IMR-90 (cell line): Measurements from ENCODE around the gene DMD. TPM values are rescaled to one million over a fixed set of nuclear protein-coding genes. Genes with fewer than 3 reads are reported as not detected.

Experiments used
- ATAC-seq: fragments of 200-7000 bp; cut with Tn5 transposase; 2 replicates; pipeline ENCODE4 v1.9.1; 2020; ENCODE audit warnings: low read depth, mild to moderate bottlenecking, moderate library complexity
- BruUV-seq: library from RNA; stranded (reverse); fragments of 400-500 nt; replicated peaks from 2 replicates; lab custom pipeline; 2021; lab: Mats Ljungman, UMichigan
- CTCF ChIA-PET: fragments of 300-600 bp; formaldehyde crosslinking; extraction: SDS; loops from one replicate; lab custom pipeline; 2021; ENCODE audit warnings: antibody characterized with exemption; lab: Yijun Ruan, JAX
- POLR2A ChIA-PET: fragments of 300-600 bp; sonication (Branson Sonifier 250); formaldehyde crosslinking; loops from one replicate; lab custom pipeline; 2022; ENCODE audit warnings: antibody characterized with exemption; ENCODE audit not compliant: unreplicated experiment; lab: Charles Lee
- DNase-seq: peaks from one replicate; pipeline ENCODE4 v3.0.0; 2013
- H2AFZ ChIP-seq: replicated peaks from 2 replicates; pipeline ENCODE3; 2013; ENCODE audit warnings: low read length, mild to moderate bottlenecking; ENCODE audit not compliant: poor library complexity
- H2AK5ac ChIP-seq: 2 replicates; pipeline ENCODE4 v1.6.1; 2013; ENCODE audit warnings: low read depth, low read length, inconsistent platforms
- H2AK9ac ChIP-seq: replicated peaks from 2 replicates; pipeline ENCODE3; 2013; ENCODE audit warnings: mild to moderate bottlenecking, low read depth, low read length, moderate library complexity; ENCODE audit not compliant: poor library complexity
- H2BK120ac ChIP-seq: 2 replicates; pipeline ENCODE4 v1.6.1; 2013; ENCODE audit warnings: low read depth, low read length, inconsistent platforms
- H2BK15ac ChIP-seq: 3 replicates; pipeline ENCODE4 v1.6.1; 2013; ENCODE audit warnings: low read depth, low read length, inconsistent platforms
- H2BK20ac ChIP-seq: 2 replicates; pipeline ENCODE4 v1.6.1; 2013; ENCODE audit warnings: low read depth, mild to moderate bottlenecking, inconsistent platforms, low read length, moderate library complexity
- H2BK5ac ChIP-seq: 2 replicates; pipeline ENCODE4 v1.6.1; 2013; ENCODE audit warnings: mild to moderate bottlenecking, low read depth, low read length, inconsistent platforms; ENCODE audit not compliant: poor library complexity, severe bottlenecking
- H3K14ac ChIP-seq: replicated peaks from 2 replicates; pipeline ENCODE4 v1.6.1; 2013; ENCODE audit warnings: low read depth, low read length, inconsistent platforms
- H3K18ac ChIP-seq: 2 replicates; pipeline ENCODE4 v1.6.1; 2013; ENCODE audit warnings: low read depth, low read length, control low read depth
- H3K23ac ChIP-seq: 2 replicates; pipeline ENCODE4 v1.6.1; 2013; ENCODE audit warnings: low read depth, low read length, inconsistent platforms
- H3K27ac ChIP-seq: 2 replicates; pipeline ENCODE4 v1.5.1; 2013; ENCODE audit warnings: mild to moderate bottlenecking, control low read depth, low read length; ENCODE audit not compliant: insufficient read depth
- H3K27me3 ChIP-seq: 2 replicates; pipeline ENCODE4 v1.6.1; 2013; ENCODE audit warnings: low read length; ENCODE audit not compliant: control insufficient read depth, insufficient read depth
- H3K36me3 ChIP-seq: 2 replicates; pipeline ENCODE4 v1.6.1; 2013; ENCODE audit warnings: low read length, mixed read lengths; ENCODE audit not compliant: control insufficient read depth, insufficient read depth
- H3K4ac ChIP-seq: 2 replicates; pipeline ENCODE4 v1.6.1; 2013; ENCODE audit warnings: low read depth, low read length, inconsistent platforms
- H3K4me1 ChIP-seq: 2 replicates; pipeline ENCODE4 v1.6.1; 2013; ENCODE audit warnings: low read length, mixed read lengths; ENCODE audit not compliant: control insufficient read depth, insufficient read depth
- H3K4me2 ChIP-seq: 2 replicates; pipeline ENCODE4 v1.6.1; 2013; ENCODE audit warnings: low read depth, mild to moderate bottlenecking, control low read depth, low read length, moderate library complexity
- H3K4me3 ChIP-seq: 2 replicates; pipeline ENCODE4 v1.5.1; 2013; ENCODE audit warnings: low read depth, mild to moderate bottlenecking, control low read depth, low read length, moderate library complexity; ENCODE audit not compliant: insufficient read depth
- H3K56ac ChIP-seq: 2 replicates; pipeline ENCODE4 v1.6.1; 2013; ENCODE audit warnings: low read length, inconsistent platforms; ENCODE audit not compliant: insufficient read depth; ENCODE audit errors: extremely low read depth
- H3K79me1 ChIP-seq, 2 experiments: 2 replicates each; pipeline ENCODE4 v1.6.1; 2013; ENCODE audit warnings: low read length in 2 of 2, inconsistent platforms in 1 of 2, low read depth in 1 of 2
- H3K9ac ChIP-seq: 2 replicates; pipeline ENCODE4 v1.6.1; 2013; ENCODE audit warnings: low read depth, low read length, control low read depth
- H3K9me1 ChIP-seq: 2 replicates; pipeline ENCODE4 v1.6.1; 2013; ENCODE audit warnings: low read length, inconsistent platforms; ENCODE audit not compliant: insufficient read depth
- H3K9me3 ChIP-seq: 2 replicates; pipeline ENCODE4 v1.6.1; 2013; ENCODE audit warnings: low read length; ENCODE audit not compliant: control insufficient read depth, insufficient read depth
- H4K20me1 ChIP-seq: 2 replicates; pipeline ENCODE4 v1.6.1; 2013; ENCODE audit warnings: low read length, inconsistent platforms; ENCODE audit not compliant: insufficient read depth
- H4K5ac ChIP-seq: 2 replicates; pipeline ENCODE4 v1.6.1; 2013; ENCODE audit warnings: mild to moderate bottlenecking, low read depth, low read length, control low read depth
- H4K8ac ChIP-seq, 2 experiments: 2 replicates each; pipeline ENCODE4 v1.6.1; 2013; ENCODE audit warnings: low read depth in 2 of 2, low read length in 2 of 2, control low read depth in 1 of 2, inconsistent platforms in 1 of 2
- H4K91ac ChIP-seq: 2 replicates; pipeline ENCODE4 v1.6.1; 2013; ENCODE audit warnings: low read depth, low read length, inconsistent platforms; ENCODE audit not compliant: insufficient read depth
- BHLHE40 ChIP-seq: fragments of 150-350 bp; IDR thresholded peaks from 2 replicates; pipeline ENCODE4 v1.6.1; 2016; ENCODE audit warnings: mild to moderate bottlenecking, low read depth, low read length
- CEBPB ChIP-seq: IDR thresholded peaks from 2 replicates; pipeline ENCODE4 v1.6.1; 2012; ENCODE audit warnings: low read depth, low read length, improper control_type of control experiment
- CHD1 ChIP-seq: IDR thresholded peaks from 2 replicates; pipeline ENCODE4 v1.6.1; 2012; ENCODE audit warnings: low read depth, low read length, improper control_type of control experiment
- FOS ChIP-seq: fragments of 150-350 bp; IDR thresholded peaks from 2 replicates; pipeline ENCODE4 v1.6.1; 2016; ENCODE audit warnings: low read depth, low read length
- MAFK ChIP-seq: IDR thresholded peaks from 2 replicates; pipeline ENCODE4 v1.6.1; 2012; ENCODE audit warnings: low read depth, low read length, improper control_type of control experiment
- MAZ ChIP-seq: IDR thresholded peaks from 2 replicates; pipeline ENCODE4 v1.6.1; 2012; ENCODE audit warnings: low read depth, mild to moderate bottlenecking, low read length, improper control_type of control experiment, moderate library complexity, borderline replicate concordance
- MXI1 ChIP-seq: IDR thresholded peaks from 2 replicates; pipeline ENCODE4 v1.6.1; 2012; ENCODE audit warnings: low read depth, mild to moderate bottlenecking, low read length, moderate library complexity, borderline replicate concordance
- NFE2L2 ChIP-seq: fragments of 150-350 bp; IDR thresholded peaks from 2 replicates; pipeline ENCODE4 v1.6.1; 2016; ENCODE audit warnings: low read depth, mild to moderate bottlenecking, low read length
- POLR2A ChIP-seq: IDR thresholded peaks from 2 replicates; pipeline ENCODE4 v1.6.1; 2012; ENCODE audit warnings: mild to moderate bottlenecking, low read depth, low read length
- RAD21 ChIP-seq: IDR thresholded peaks from 2 replicates; pipeline ENCODE4 v1.6.1; 2012; ENCODE audit warnings: low read length, improper control_type of control experiment
- RCOR1 ChIP-seq: IDR thresholded peaks from 2 replicates; pipeline ENCODE4 v1.6.1; 2012; ENCODE audit warnings: mild to moderate bottlenecking, low read length, improper control_type of control experiment; ENCODE audit not compliant: insufficient replicate concordance
- RFX5 ChIP-seq: IDR thresholded peaks from 2 replicates; pipeline ENCODE4 v1.8.0; 2012; ENCODE audit warnings: low read depth, mild to moderate bottlenecking, low read length, moderate library complexity
- SMC3 ChIP-seq: fragments of 150-350 bp; IDR thresholded peaks from 2 replicates; pipeline ENCODE4 v1.6.1; 2016; ENCODE audit warnings: low read depth, mild to moderate bottlenecking, antibody characterized with exemption, low read length, moderate library complexity
- whole genome bisulfite sequencing, 2 experiments: methylation state at CpG; one replicate each; pipeline versions ENCODE4 v1.1.5 to v1.1.7; 2013; ENCODE audit warnings: missing lambda C conversion rate in 2 of 2; ENCODE audit not compliant: insufficient read length in 1 of 2; ENCODE audit errors: extremely low coverage in 2 of 2; 5-methylcytosine and 5-hydroxymethylcytosine counted together
- dilution Hi-C: fragments of 300-500 bp; cut with HindIII; formaldehyde crosslinking; loops from one replicate; pipeline ENCODE4 v1.14.3; 2018; ENCODE audit warnings: low sequenced_read_pairs; ENCODE audit not compliant: unreplicated experiment
- in situ Hi-C: fragments of 300-500 bp; cut with MboI; formaldehyde crosslinking; loops from 3 replicates; pipeline ENCODE4 v1.14.3; 2019; ENCODE audit warnings: low sequenced_read_pairs, inconsistent platforms, mixed read lengths
- intact Hi-C: fragments of 100-400 bp; cut with micrococcal nuclease; formaldehyde crosslinking; loops from 2 replicates; pipeline ENCODE4 v1.10.0; 2022
- polyA plus RNA-seq, 3 experiments: library from polyadenylated mRNA; depleted of rRNA; stranded (reverse); fragments of >200 nt; gene quantifications; 2 replicates each; pipeline ENCODE4 v1.2.3, GENCODE V29; 2012; ENCODE audit warnings: low replicate concordance in 1 of 3
- total RNA-seq: library from RNA; depleted of rRNA; stranded (reverse); fragments of >200 nt; gene quantifications from 2 replicates; pipeline ENCODE4 v1.2.3, GENCODE V29; 2012
- TF ChIP-seq, protein P1 (sequence below): fragments of 150-350 bp; IDR thresholded peaks from 2 replicates; pipeline ENCODE4 v1.6.1; 2017; ENCODE audit warnings: mild to moderate bottlenecking, antibody characterized with exemption, low read length, low read depth
- TF ChIP-seq, protein P2 (sequence below): conservative IDR thresholded peaks from 2 replicates; pipeline ENCODE4 v1.5.1; 2012; ENCODE audit warnings: mild to moderate bottlenecking, low read depth, low read length, improper control_type of control experiment
- TF ChIP-seq, protein P3 (sequence below): fragments of 150-350 bp; IDR thresholded peaks from 2 replicates; pipeline ENCODE4 v1.6.1; 2016; ENCODE audit warnings: low read depth, mild to moderate bottlenecking, low read length, moderate library complexity, borderline replicate concordance

Gene DMD
- total and polyA plus RNA-seq, 2 of the 4 experiments (the other 2 are of a cell fraction), result 6.6 to 11.8 TPM

DNA sequence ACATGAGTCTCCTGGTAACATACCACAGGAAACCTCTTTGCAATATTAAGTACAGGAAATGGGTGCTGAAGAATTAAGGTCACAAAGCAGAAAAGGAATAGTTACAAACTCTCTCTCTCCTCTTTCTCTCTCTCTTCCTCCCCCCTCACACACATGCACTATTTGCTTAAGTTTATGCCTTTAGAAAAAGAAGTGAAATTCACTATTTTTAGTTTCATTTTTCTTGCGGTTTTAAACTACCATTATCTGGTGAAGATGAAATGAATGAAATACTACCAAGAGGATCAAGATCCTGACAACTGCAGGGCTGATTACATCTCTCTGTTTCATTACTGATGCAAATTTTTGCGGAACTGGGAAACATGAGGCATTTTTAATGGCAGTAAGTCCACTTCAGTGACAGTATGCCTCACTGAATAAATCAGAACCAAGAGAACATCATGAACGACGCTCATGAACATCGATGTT is 2075.2 kb downstream of the DMD start:
- H2AK9ac ChIP-seq, result no peak overlapping the region
- H3K9me3 ChIP-seq, result no peaks in the 10 kb centered on the region
- no TSS peak for BruUV-seq
- H4K8ac ChIP-seq, result no peak overlapping the region
- no CpG with 5 or more reads among the region's 5 CpGs for WGBS, 2 experiments
- DNase-seq, result no peak
- H3K27me3 ChIP-seq, result no peaks in the 10 kb centered on the region
- H2BK15ac ChIP-seq, result no peak overlapping the region
- POLR2A ChIA-PET, result no interaction called here
- H2BK20ac ChIP-seq, result no peak overlapping the region
- H3K4me3 ChIP-seq, result no peak overlapping the region
- H4K91ac ChIP-seq, result no peak overlapping the region
- no peak for ATAC-seq
- H3K4ac ChIP-seq, result no peak overlapping the region
- no peak overlapping the region for H2AK5ac ChIP-seq
- H3K36me3 ChIP-seq, result no peaks in the 10 kb centered on the region
- no peak overlapping the region for H3K27ac ChIP-seq
- no peak overlapping the region for H3K23ac ChIP-seq
- no peak overlapping the region for H3K4me2 ChIP-seq
- no peak overlapping the region for H2BK120ac ChIP-seq
- no peaks in the 10 kb centered on the region for H3K79me1 ChIP-seq
- H4K20me1 ChIP-seq, result no peaks in the 10 kb centered on the region
- CTCF ChIA-PET, result interaction anchor here (0.6 kb wide), 1 partner anchor 40 kb away, joined by 4 read pairs; no protein-coding TSS in a partner anchor
- H3K9me1 ChIP-seq, result no peaks in the 10 kb centered on the region
- in situ Hi-C loops, result no loop called here
- H2AFZ ChIP-seq, result no peak overlapping the region
- no peak for TF ChIP-seq RAD21
- TF ChIP-seq MAFK, result no peak
- no peak for TF ChIP-seq CEBPB
- TF ChIP-seq, protein P1, sequence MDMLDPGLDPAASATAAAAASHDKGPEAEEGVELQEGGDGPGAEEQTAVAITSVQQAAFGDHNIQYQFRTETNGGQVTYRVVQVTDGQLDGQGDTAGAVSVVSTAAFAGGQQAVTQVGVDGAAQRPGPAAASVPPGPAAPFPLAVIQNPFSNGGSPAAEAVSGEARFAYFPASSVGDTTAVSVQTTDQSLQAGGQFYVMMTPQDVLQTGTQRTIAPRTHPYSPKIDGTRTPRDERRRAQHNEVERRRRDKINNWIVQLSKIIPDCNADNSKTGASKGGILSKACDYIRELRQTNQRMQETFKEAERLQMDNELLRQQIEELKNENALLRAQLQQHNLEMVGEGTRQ, result no peak
- TF ChIP-seq SMC3, result no peak
- TF ChIP-seq FOS, result no peak
- TF ChIP-seq, protein P2, sequence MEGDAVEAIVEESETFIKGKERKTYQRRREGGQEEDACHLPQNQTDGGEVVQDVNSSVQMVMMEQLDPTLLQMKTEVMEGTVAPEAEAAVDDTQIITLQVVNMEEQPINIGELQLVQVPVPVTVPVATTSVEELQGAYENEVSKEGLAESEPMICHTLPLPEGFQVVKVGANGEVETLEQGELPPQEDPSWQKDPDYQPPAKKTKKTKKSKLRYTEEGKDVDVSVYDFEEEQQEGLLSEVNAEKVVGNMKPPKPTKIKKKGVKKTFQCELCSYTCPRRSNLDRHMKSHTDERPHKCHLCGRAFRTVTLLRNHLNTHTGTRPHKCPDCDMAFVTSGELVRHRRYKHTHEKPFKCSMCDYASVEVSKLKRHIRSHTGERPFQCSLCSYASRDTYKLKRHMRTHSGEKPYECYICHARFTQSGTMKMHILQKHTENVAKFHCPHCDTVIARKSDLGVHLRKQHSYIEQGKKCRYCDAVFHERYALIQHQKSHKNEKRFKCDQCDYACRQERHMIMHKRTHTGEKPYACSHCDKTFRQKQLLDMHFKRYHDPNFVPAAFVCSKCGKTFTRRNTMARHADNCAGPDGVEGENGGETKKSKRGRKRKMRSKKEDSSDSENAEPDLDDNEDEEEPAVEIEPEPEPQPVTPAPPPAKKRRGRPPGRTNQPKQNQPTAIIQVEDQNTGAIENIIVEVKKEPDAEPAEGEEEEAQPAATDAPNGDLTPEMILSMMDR, result no peak
- no peak for TF ChIP-seq BHLHE40
- TF ChIP-seq, protein P3, sequence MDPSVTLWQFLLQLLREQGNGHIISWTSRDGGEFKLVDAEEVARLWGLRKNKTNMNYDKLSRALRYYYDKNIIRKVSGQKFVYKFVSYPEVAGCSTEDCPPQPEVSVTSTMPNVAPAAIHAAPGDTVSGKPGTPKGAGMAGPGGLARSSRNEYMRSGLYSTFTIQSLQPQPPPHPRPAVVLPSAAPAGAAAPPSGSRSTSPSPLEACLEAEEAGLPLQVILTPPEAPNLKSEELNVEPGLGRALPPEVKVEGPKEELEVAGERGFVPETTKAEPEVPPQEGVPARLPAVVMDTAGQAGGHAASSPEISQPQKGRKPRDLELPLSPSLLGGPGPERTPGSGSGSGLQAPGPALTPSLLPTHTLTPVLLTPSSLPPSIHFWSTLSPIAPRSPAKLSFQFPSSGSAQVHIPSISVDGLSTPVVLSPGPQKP, result no peak
- TF ChIP-seq MAZ, result no peak
- TF ChIP-seq POLR2A, result no peak
- no peak for TF ChIP-seq RCOR1
- no peak for TF ChIP-seq NFE2L2
- no peak for TF ChIP-seq RFX5
- no peak for TF ChIP-seq MXI1
- TF ChIP-seq CHD1, result no peak
- no peak overlapping the region for H3K9ac ChIP-seq
- intact Hi-C loops, result no loop called here
- no peak overlapping the region for H3K14ac ChIP-seq
- no peak overlapping the region for H3K18ac ChIP-seq
- dilution Hi-C loops, result no loop called here
- H4K5ac ChIP-seq, result no peak overlapping the region
- H3K56ac ChIP-seq, result no peak overlapping the region
- H3K4me1 ChIP-seq, result no peaks in the 10 kb centered on the region
- no peak overlapping the region for H2BK5ac ChIP-seq
